Mesothelial cell of epicardium (in vitro differentiated cells): ENCODE measurements around the gene ULK2. TPM values are rescaled to one million over a fixed set of nuclear protein-coding genes. Genes with fewer than 3 reads are reported as not detected.

Experiments used
- DNase-seq, 2 experiments: peaks; one replicate each; pipeline ENCODE4 v3.0.0; 2021; ENCODE audit warnings: low spot score in 2 of 2; ENCODE audit not compliant: unreplicated experiment in 2 of 2
- H3K27ac Mint-ChIP-seq: 2 replicates; pipeline ENCODE4 v1.8.0; 2021; ENCODE audit warnings: mixed read lengths
- H3K27me3 Mint-ChIP-seq: 2 replicates; pipeline ENCODE4 v1.8.0; 2021; ENCODE audit warnings: low read depth, mixed read lengths
- H3K36me3 Mint-ChIP-seq: 2 replicates; pipeline ENCODE4 v1.8.0; 2021; ENCODE audit warnings: mixed read lengths
- H3K4me1 Mint-ChIP-seq: 2 replicates; pipeline ENCODE4 v1.8.0; 2021; ENCODE audit warnings: mixed read lengths
- H3K4me3 Mint-ChIP-seq: 2 replicates; pipeline ENCODE4 v1.8.0; 2021; ENCODE audit warnings: mild to moderate bottlenecking, moderate library complexity, mixed read lengths
- H3K9me3 Mint-ChIP-seq: 2 replicates; pipeline ENCODE4 v1.8.0; 2021; ENCODE audit warnings: mixed read lengths
- CTCF ChIP-seq: fragments of 200-600 bp; sonication (generic); IDR thresholded peaks from one replicate; pipeline ENCODE4 v1.5.0; 2021; ENCODE audit warnings: antibody characterized with exemption; ENCODE audit not compliant: unreplicated experiment
- total RNA-seq: library from RNA; stranded (reverse); gene quantifications from 3 replicates; pipeline ENCODE4 v1.2.1, GENCODE V29; 2021

The ULK2 gene
- total RNA-seq, 1 donor from 2014 or later = 38.7 TPM

- no peaks in the 10 kb centered on the region for H3K27me3 Mint-ChIP-seq
- no peak for TF ChIP-seq CTCF
- H3K36me3 Mint-ChIP-seq = no peaks in the 10 kb centered on the region
- H3K9me3 Mint-ChIP-seq = no peaks in the 10 kb centered on the region
- no peak for DNase-seq
- H3K4me1 Mint-ChIP-seq = peaks cover 2% of the 10 kb centered on the region
- H3K4me3 Mint-ChIP-seq = peak overlapping the region; percentile 47
- H3K27ac Mint-ChIP-seq = no peak overlapping the region
Measured at GRCh38 chr17:19743101-19744100, 124.3 kb downstream of the ULK2 start.

DNA sequence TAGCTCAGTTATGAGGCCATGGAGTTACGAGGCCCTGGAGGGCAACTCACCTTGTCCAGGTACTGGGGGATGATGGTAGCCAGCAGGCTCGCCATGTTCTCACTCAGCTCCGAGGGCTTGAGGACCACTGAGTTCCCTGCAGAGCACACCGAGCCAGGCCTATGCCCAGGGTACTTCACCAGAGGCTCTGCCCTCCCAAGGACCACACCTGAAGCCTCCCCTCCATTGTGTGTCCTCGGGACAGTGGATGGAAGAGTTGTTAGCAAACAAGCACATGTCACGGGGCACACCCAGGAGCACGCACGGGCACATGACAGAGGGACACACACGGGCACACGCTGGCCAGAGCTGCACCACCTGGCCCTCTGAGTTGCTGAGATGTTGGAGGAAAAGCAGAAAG lies 125.2 kb downstream of the ULK2 start:
- no peak for TF ChIP-seq CTCF
- DNase-seq = no peak
- H3K4me1 Mint-ChIP-seq = peaks cover 2% of the 10 kb centered on the region
- H3K4me3 Mint-ChIP-seq = peak overlapping the region; percentile 48
- no peaks in the 10 kb centered on the region for H3K27me3 Mint-ChIP-seq
- no peak overlapping the region for H3K27ac Mint-ChIP-seq
- H3K9me3 Mint-ChIP-seq = no peaks in the 10 kb centered on the region
- H3K36me3 Mint-ChIP-seq = no peaks in the 10 kb centered on the region

DNA sequence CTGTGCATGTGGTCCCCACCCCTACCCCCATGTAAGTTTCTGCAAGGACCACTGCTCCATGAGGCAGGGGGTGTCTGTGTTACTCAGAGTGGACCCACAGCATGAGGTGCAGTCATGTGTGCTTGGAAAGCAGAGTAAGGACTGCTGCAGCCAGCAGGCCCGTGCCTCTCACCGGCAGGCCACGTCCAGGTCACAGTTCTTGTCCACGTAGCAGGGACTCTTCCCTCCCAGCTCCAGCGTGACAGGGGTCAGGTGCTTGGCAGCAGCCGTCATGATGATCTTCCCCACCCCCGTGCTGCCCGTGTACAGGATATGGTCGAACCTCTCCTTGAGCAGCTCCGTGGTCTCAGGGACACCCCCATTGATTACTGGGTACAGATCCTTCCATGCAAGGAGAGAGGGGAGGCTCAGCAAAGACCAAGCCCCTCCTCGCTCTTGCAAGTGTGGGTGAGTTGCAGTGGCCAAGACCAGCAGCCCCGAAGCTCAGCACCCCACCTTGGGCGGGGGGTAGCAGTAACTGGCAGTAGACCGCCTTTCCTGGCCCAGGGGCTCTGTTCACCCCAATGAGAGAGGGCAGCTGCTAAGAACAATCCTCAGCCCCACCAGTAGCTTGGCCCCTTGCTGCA lies 125.8 kb downstream of the ULK2 start:
- Mint-ChIP-seq H3K4me3 (no peak overlapping the region), H3K9me3 (no peaks in the 10 kb centered on the region), H3K4me1 (peaks cover 2% of the 10 kb centered on the region), H3K27me3 (no peaks in the 10 kb centered on the region), H3K27ac (no peak overlapping the region), H3K36me3 (no peaks in the 10 kb centered on the region)
- no peak for DNase-seq
- no peak for TF ChIP-seq CTCF

GRCh38 chr17:19740933-19741332 lies 126.8 kb downstream of the ULK2 start:
- Mint-ChIP-seq H3K4me1 (peaks cover 2% of the 10 kb centered on the region), H3K9me3 (no peaks in the 10 kb centered on the region), H3K27ac (no peak overlapping the region), H3K27me3 (no peaks in the 10 kb centered on the region), H3K36me3 (no peaks in the 10 kb centered on the region), H3K4me3 (no peak overlapping the region)
- TF ChIP-seq CTCF = no peak
- DNase-seq = no peak

- no peaks in the 10 kb centered on the region for H3K36me3 Mint-ChIP-seq
- no peaks in the 10 kb centered on the region for H3K4me1 Mint-ChIP-seq
- no peak for TF ChIP-seq CTCF
- no peak for DNase-seq
- H3K4me3 Mint-ChIP-seq = no peak overlapping the region
- H3K27ac Mint-ChIP-seq = no peak overlapping the region
- no peaks in the 10 kb centered on the region for H3K27me3 Mint-ChIP-seq
- no peaks in the 10 kb centered on the region for H3K9me3 Mint-ChIP-seq
Measured at GRCh38 chr17:19739241-19740201, 128.2 kb downstream of the ULK2 start.
